AG09309 (cell line): Measurements from ENCODE around the gene MLC1.

Experiments used
- DNase-seq: peaks from one replicate; pipeline ENCODE4 v3.0.0-alpha.2; 2010; ENCODE audit warnings: low read depth
- H3K4me3 ChIP-seq: 2 replicates; pipeline ENCODE4 v1.5.1; 2011; ENCODE audit warnings: mild to moderate bottlenecking, low read depth, low read length, moderate library complexity; ENCODE audit not compliant: control insufficient read depth
- CTCF ChIP-seq: IDR thresholded peaks from 2 replicates; pipeline ENCODE4 v1.5.1; 2011; ENCODE audit warnings: mild to moderate bottlenecking, low read depth, low read length, inconsistent platforms; ENCODE audit not compliant: insufficient read depth, control insufficient read depth; ENCODE audit errors: missing control alignments

The MLC1 gene

DNA sequence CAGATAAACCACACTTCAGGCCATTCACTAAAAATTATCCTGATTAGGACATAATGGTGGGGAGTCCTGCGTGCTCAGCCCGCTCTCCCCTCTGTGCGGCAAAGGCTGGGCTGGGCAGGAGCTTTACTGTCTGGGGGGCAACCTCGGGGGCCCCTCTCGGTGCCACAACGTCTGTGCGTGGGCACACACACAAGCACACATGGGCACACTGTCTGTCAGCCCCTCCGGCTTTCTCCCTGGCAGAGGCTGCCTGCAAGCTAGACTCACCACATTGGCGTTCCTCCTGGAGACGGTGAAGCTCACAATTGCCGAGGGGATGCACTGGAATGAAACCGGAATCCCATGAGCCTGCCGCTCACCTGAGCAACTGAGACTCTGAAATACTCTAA lies 5.2 kb downstream of the MLC1 start:
- TF ChIP-seq CTCF, result no peak
- DNase-seq, result no peak
- H3K4me3 ChIP-seq, result no peak overlapping the region

GRCh38 chr22:50078761-50079160 lies 6.5 kb downstream of the MLC1 start:
- TF ChIP-seq CTCF, result no peak
- H3K4me3 ChIP-seq, result no peak overlapping the region
- no peak for DNase-seq

DNA sequence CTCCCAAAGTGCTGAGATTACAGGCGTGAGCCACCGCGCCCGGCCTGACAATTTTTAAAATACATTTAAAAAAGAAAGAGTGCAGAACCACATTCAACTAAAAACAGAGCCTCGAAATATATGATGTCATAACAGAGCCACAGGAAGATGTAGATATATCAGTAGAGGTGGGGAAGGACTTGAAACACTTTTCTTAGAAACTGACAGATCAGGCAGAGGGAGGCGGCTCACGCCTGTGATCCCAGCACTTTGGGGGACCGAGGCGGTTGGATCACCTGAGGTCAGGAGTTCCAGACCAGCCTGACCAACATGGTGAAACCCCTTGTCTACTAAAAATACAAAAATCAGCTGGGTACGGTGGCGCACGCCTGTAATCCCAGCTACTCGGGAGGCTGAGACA lies 7.0 kb downstream of the MLC1 start:
- no peak for DNase-seq
- no peak overlapping the region for H3K4me3 ChIP-seq
- no peak for TF ChIP-seq CTCF

DNA sequence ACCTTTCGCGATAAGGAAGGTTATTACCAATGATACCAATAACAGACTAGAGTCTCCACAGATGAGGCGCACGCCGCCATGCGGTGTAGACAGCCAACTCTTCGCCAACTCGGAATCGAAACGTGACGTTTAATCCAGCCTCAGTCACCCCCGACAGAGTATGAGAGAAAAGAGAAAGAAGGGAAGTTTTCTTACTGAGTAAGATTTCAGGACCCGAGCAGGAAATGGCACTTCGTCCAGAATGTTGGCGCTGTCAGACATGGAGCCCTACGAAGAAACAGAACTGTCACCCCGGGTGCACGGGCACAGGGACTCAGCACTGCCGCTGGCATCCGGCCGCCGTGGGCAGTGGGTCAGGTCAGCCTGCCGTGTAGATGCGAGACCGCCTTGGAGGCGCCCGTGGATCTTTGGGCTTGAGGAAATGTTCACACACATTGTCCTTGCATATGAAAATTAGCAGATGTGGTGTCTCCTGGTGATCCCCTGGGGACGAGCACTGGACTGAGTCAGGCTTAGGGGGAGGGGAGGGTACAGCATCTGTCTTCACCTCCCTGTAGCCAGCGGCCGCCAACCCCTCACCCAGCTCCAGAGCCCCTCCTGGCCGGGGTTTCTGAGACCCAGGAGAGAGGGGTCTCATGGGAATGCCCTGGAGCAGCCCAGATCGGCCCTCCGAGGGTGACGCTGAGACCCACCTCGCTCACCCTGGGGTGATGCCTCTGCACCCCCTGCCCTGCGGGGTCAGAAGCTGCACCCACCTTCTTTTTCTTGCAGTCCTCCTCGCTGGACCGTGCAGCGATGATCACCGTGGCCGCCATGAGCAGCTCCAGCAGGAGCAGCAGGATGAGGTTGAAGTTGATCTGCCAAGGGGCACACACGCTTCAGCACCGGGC lies 8.3 kb downstream of the MLC1 start:
- H3K4me3 ChIP-seq, result no peak overlapping the region
- no peak for DNase-seq
- no peak for TF ChIP-seq CTCF

DNA sequence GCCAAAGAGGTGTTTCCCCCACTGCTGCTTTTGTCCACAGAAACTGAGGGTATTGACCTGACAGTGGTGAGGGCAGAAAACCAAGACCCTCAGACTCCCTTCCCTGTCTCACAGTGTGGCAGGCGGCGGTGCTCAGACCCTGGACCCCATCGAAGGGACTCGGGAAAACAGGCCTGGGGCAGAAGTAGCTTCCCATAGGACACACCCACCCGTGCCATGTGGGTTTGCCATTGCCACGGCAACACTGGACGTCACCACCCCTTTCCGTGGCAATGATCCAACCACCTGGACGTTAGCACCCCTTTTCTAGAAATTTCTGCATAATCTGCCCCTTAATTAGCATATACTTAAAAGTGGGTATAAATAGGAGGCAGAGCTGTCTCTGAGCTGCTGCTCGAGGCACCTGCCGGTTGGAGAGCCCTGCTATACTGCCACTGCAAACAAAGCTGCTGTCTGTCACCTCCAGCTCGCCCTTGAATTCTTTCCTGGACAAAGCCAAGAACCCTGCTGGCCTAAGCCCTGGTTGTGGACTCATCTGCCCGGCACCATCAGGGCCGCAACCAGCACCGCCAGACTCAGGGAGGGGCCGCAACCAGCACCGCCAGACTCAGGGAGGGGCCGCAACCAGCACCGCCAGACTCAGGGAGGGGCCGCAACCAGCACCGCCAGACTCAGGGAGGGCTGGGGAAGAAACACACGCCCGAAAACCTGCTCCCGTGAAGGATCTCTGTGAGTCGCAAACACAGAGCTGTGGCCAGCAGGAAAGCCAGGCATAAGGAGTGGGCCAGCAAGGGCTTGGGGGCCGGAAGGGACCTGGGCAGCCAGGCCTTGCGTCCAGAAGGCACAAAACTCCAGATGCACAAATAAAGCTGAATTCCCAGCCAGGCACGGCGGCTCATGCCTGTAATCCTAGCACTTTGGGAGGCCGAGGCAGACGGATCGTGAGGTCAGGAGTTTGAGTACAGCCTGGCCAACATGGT lies 10.4 kb downstream of the MLC1 start:
- no peak for DNase-seq
- no peak overlapping the region for H3K4me3 ChIP-seq
- TF ChIP-seq CTCF, result no peak

GRCh38 chr22:50074056-50074455 lies 11.2 kb downstream of the MLC1 start:
- no peak for DNase-seq
- no peak for TF ChIP-seq CTCF
- H3K4me3 ChIP-seq, result no peak overlapping the region
